HG03378 (cell line): ENCODE data around the gene RASGEF1C.

ENCODE experiments used
- ATAC-seq: cut with Tn5 transposase; IDR thresholded peaks from one replicate; pipeline ENCODE4 v1.9.1; 2021; ENCODE audit warnings: mild to moderate bottlenecking, moderate library complexity; ENCODE audit not compliant: unreplicated experiment

The RASGEF1C gene

GRCh38 chr5:180161420-180162303 is 47.3 kb downstream of the RASGEF1C start:
- no peak for ATAC-seq

- ATAC-seq = no peak
Measured at GRCh38 chr5:180160789-180161188, 48.2 kb downstream of the RASGEF1C start.

GRCh38 chr5:180160215-180160614 is 48.8 kb downstream of the RASGEF1C start:
- ATAC-seq = no peak

GRCh38 chr5:180159756-180160155 is 49.3 kb downstream of the RASGEF1C start:
- no peak for ATAC-seq

- ATAC-seq = no peak
Measured at GRCh38 chr5:180157866-180158265, 51.1 kb downstream of the RASGEF1C start.

- ATAC-seq = no peak
Measured at GRCh38 chr5:180156141-180156540, 52.9 kb downstream of the RASGEF1C start.

- ATAC-seq = no peak
Measured at GRCh38 chr5:180155365-180155926, 53.6 kb downstream of the RASGEF1C start.

GRCh38 chr5:180154821-180155364 is 54.1 kb downstream of the RASGEF1C start:
- ATAC-seq = no peak

GRCh38 chr5:180153991-180154390 is 55.0 kb downstream of the RASGEF1C start:
- no peak for ATAC-seq

- ATAC-seq = no peak
Measured at GRCh38 chr5:180153099-180153498, 55.9 kb downstream of the RASGEF1C start.

- no peak for ATAC-seq
Measured at GRCh38 chr5:180143656-180144364, 65.2 kb downstream of the RASGEF1C start.

- no peak for ATAC-seq
Measured at GRCh38 chr5:180142824-180143610, 66.0 kb downstream of the RASGEF1C start.

- no peak for ATAC-seq
Measured at GRCh38 chr5:180142021-180142765, 66.8 kb downstream of the RASGEF1C start.

- no peak for ATAC-seq
Measured at GRCh38 chr5:180141068-180141660, 67.8 kb downstream of the RASGEF1C start.

- ATAC-seq = no peak
Measured at GRCh38 chr5:180140571-180140970, 68.4 kb downstream of the RASGEF1C start.

- no peak for ATAC-seq
Measured at GRCh38 chr5:180140079-180140554, 68.9 kb downstream of the RASGEF1C start.

GRCh38 chr5:180139731-180140055 is 69.3 kb downstream of the RASGEF1C start:
- ATAC-seq = no peak

- ATAC-seq = no peak
Measured at GRCh38 chr5:180138976-180139730, 69.9 kb downstream of the RASGEF1C start.
